ENCODE data around the gene MEGF11.

DNA sequence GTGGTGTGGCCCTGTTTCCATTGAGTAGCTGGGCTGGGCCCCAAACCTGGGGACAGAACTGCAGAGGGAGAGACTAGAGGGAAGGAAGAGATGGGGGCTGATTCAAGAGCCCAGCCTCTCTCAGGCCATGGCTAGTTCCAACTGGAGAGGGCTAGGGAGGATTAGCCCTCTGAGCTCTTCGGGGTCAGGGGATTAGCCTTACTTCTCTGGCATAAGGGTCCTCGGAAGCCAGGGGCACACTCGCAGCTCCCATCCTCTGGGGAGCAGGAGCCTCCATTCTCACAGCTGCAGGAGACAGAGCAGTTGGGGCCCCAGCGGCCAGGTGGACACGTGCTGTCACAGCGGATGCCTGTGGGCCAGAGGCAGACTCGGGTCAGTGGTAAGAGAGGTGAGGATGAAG lies 330.9 kb downstream of the MEGF11 start:
- TF ChIP-seq, protein P1, sequence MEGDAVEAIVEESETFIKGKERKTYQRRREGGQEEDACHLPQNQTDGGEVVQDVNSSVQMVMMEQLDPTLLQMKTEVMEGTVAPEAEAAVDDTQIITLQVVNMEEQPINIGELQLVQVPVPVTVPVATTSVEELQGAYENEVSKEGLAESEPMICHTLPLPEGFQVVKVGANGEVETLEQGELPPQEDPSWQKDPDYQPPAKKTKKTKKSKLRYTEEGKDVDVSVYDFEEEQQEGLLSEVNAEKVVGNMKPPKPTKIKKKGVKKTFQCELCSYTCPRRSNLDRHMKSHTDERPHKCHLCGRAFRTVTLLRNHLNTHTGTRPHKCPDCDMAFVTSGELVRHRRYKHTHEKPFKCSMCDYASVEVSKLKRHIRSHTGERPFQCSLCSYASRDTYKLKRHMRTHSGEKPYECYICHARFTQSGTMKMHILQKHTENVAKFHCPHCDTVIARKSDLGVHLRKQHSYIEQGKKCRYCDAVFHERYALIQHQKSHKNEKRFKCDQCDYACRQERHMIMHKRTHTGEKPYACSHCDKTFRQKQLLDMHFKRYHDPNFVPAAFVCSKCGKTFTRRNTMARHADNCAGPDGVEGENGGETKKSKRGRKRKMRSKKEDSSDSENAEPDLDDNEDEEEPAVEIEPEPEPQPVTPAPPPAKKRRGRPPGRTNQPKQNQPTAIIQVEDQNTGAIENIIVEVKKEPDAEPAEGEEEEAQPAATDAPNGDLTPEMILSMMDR (IDR thresholded peaks at IDR 0.05), result no peak
- TF ChIP-seq POLR2AphosphoS5 (IDR thresholded peaks at IDR 0.05) (no peak), POLR2A (IDR thresholded peaks at IDR 0.05) (no peak)

Data from breast epithelium (tissue), 3 donors.